CD4-positive, alpha-beta T cell (primary cell): ENCODE data around the gene FNDC3B. TPM values are rescaled to one million over a fixed set of nuclear protein-coding genes. Genes with fewer than 3 reads are reported as not detected.

ENCODE experiments used
- ATAC-seq: fragments of 200-7000 bp; cut with Tn5 transposase; one replicate; pipeline ENCODE4 v1.10.0; 2022; ENCODE audit warnings: mild to moderate bottlenecking; ENCODE audit not compliant: poor library complexity
- CTCF ChIA-PET: fragments of 350-600 bp; sonication (Branson Sonifier 250); formaldehyde crosslinking; loops from one replicate; lab custom pipeline; 2021; ENCODE audit warnings: antibody characterized with exemption, inconsistent platforms; lab: Charles Lee
- POLR2A ChIA-PET: fragments of 350-600 bp; sonication (Branson Sonifier 250); formaldehyde crosslinking; loops from one replicate; lab custom pipeline; 2021; ENCODE audit warnings: antibody characterized with exemption, inconsistent platforms; lab: Charles Lee
- DNase-seq, 14 experiments: peaks; one replicate each; pipeline ENCODE4 v3.0.0-alpha.2; 2013 to 2020; ENCODE audit warnings: mixed read lengths in 2 of 14
- H3K27ac ChIP-seq, 2 donors: one replicate each; pipeline versions ENCODE4 v1.5.1 to v1.7.0; 2013; ENCODE audit warnings: low read length in 2 of 2, low read depth in 1 of 2, mild to moderate bottlenecking in 1 of 2
- H3K27me3 ChIP-seq, 2 experiments: 1 replicate in 1 of 2; 2 replicates in 1 of 2; pipeline versions ENCODE4 v1.6.1 to v1.7.0; 2013; ENCODE audit warnings: low read length in 2 of 2, control low read depth in 1 of 2, mild to moderate bottlenecking in 1 of 2, moderate library complexity in 1 of 2; ENCODE audit not compliant: insufficient read depth in 2 of 2, control insufficient read depth in 1 of 2
- H3K36me3 ChIP-seq: one replicate; pipeline ENCODE4 v1.6.1; 2013; ENCODE audit warnings: low read length, control low read depth; ENCODE audit not compliant: insufficient read depth
- H3K4me1 ChIP-seq: one replicate; pipeline ENCODE4 v1.6.1; 2013; ENCODE audit warnings: low read length, control low read depth; ENCODE audit not compliant: insufficient read depth
- H3K4me3 ChIP-seq: one replicate; pipeline ENCODE4 v1.5.1; 2013; ENCODE audit warnings: mild to moderate bottlenecking, low read length, moderate library complexity
- H3K9me3 ChIP-seq, 2 experiments: 1 replicate in 1 of 2; 2 replicates in 1 of 2; pipeline versions ENCODE4 v1.6.1 to v1.7.0; 2013; ENCODE audit warnings: low read length in 2 of 2, mild to moderate bottlenecking in 2 of 2, control low read depth in 1 of 2, moderate library complexity in 1 of 2; ENCODE audit not compliant: control insufficient read depth in 1 of 2, insufficient read depth in 1 of 2
- H3K27ac Mint-ChIP-seq: one replicate; pipeline ENCODE4 v1.8.0; 2020; ENCODE audit warnings: mixed read lengths
- H3K27me3 Mint-ChIP-seq: one replicate; pipeline ENCODE4 v1.8.0; 2021; ENCODE audit warnings: mixed read lengths
- H3K36me3 Mint-ChIP-seq: one replicate; pipeline ENCODE4 v1.8.0; 2021; ENCODE audit warnings: low read depth, mixed read lengths
- H3K4me1 Mint-ChIP-seq: one replicate; pipeline ENCODE4 v1.8.0; 2021; ENCODE audit warnings: low read depth, mixed read lengths
- H3K4me3 Mint-ChIP-seq: one replicate; pipeline ENCODE4 v1.8.0; 2020; ENCODE audit warnings: mild to moderate bottlenecking, mixed read lengths
- H3K9me3 Mint-ChIP-seq: one replicate; pipeline ENCODE4 v1.8.0; 2020; ENCODE audit warnings: mixed read lengths
- CTCF ChIP-seq: fragments of 200-600 bp; IDR thresholded peaks from one replicate; pipeline ENCODE4 v1.8.0; 2022; ENCODE audit warnings: antibody characterized with exemption, mild to moderate bottlenecking
- intact Hi-C, 2 experiments: fragments of 100-400 bp; cut with DNase I in 1 of 2; cut with micrococcal nuclease in 1 of 2; formaldehyde crosslinking; loops; one replicate each; pipeline versions ENCODE4 v1.15.1 to v1.9.0; 2023 to 2025; cut with DNase I, micrococcal nuclease
- total RNA-seq, 174 experiments: library from RNA in 2 of 174; stranded (reverse) in 2 of 174; gene quantifications; one replicate each; pipeline ENCODE4 v1.2.3 and lab custom pipeline; 2021 to 2026

The FNDC3B gene
- total RNA-seq, 2 experiments from 2014 or later, result 26.1 to 28.7 TPM

GRCh38 chr3:172074586-172074985 is 35.2 kb downstream of the FNDC3B start:
- H3K27me3 Mint-ChIP-seq, result no peaks in the 10 kb centered on the region
- no peak overlapping the region for H3K27ac ChIP-seq
- POLR2A ChIA-PET, result interaction anchor here (0.9 kb wide), 1 partner anchor 29 kb away, joined by 4 read pairs; no protein-coding TSS in a partner anchor

GRCh38 chr3:172076212-172076611 is 36.8 kb downstream of the FNDC3B start:
- no peaks in the 10 kb centered on the region for H3K36me3 Mint-ChIP-seq
- H3K9me3 Mint-ChIP-seq, result no peaks in the 10 kb centered on the region
- Histone ChIP-seq H3K4me1 (no peaks in the 10 kb centered on the region), H3K27ac (no peak overlapping the region), H3K9me3 (no peaks in the 10 kb centered on the region), H3K36me3 (no peaks in the 10 kb centered on the region), H3K4me3 (no peak overlapping the region), H3K27me3 (no peaks in the 10 kb centered on the region)
- intact Hi-C loops, result no loop called here
- DNase-seq (no peak), ATAC-seq (no peak)
- ChIA-PET POLR2A (interaction anchor here (0.6 kb wide), 1 partner anchor 23 kb away, joined by 4 read pairs; no protein-coding TSS in a partner anchor), CTCF (no interaction called here)
- no peaks in the 10 kb centered on the region for H3K27me3 Mint-ChIP-seq
- peaks cover 7% of the 10 kb centered on the region for H3K4me1 Mint-ChIP-seq
- no peak overlapping the region for H3K4me3 Mint-ChIP-seq
- H3K27ac Mint-ChIP-seq, result no peak overlapping the region
- TF ChIP-seq CTCF, result no peak

More at GRCh38 chr3:172074586-172074985, 35.2 kb downstream of the FNDC3B start:
- ATAC-seq, result no peak
- H3K9me3 ChIP-seq, result no peaks in the 10 kb centered on the region
- Mint-ChIP-seq H3K4me1 (peaks cover 6% of the 10 kb centered on the region), H3K36me3 (no peaks in the 10 kb centered on the region), H3K9me3 (no peaks in the 10 kb centered on the region), H3K4me3 (no peak overlapping the region), H3K27ac (no peak overlapping the region)
- no peaks in the 10 kb centered on the region for H3K27me3 ChIP-seq
- no peak overlapping the region for H3K4me3 ChIP-seq
- peak in 3 of 14 experiments; percentile 11 to 51 (median 43) for DNase-seq
- no peaks in the 10 kb centered on the region for H3K4me1 ChIP-seq
- TF ChIP-seq CTCF, result no peak
- H3K36me3 ChIP-seq, result no peaks in the 10 kb centered on the region
- CTCF ChIA-PET, result no interaction called here
- intact Hi-C loops, result no loop called here

- no peak overlapping the region for H3K4me3 ChIP-seq
- no peak for DNase-seq
- no peaks in the 10 kb centered on the region for H3K9me3 ChIP-seq
- no peaks in the 10 kb centered on the region for H3K36me3 ChIP-seq
- H3K27ac ChIP-seq, result no peak overlapping the region
- H3K9me3 Mint-ChIP-seq, result no peaks in the 10 kb centered on the region
- POLR2A ChIA-PET, result no interaction called here
- no peak overlapping the region for H3K27ac Mint-ChIP-seq
- H3K36me3 Mint-ChIP-seq, result no peaks in the 10 kb centered on the region
- no peak for TF ChIP-seq CTCF
- CTCF ChIA-PET, result no interaction called here
- H3K27me3 ChIP-seq, result no peaks in the 10 kb centered on the region
- H3K4me3 Mint-ChIP-seq, result no peak overlapping the region
- intact Hi-C loops, result no loop called here
- no peak for ATAC-seq
- peaks cover 7% of the 10 kb centered on the region for H3K4me1 Mint-ChIP-seq
- H3K4me1 ChIP-seq, result no peaks in the 10 kb centered on the region
- no peaks in the 10 kb centered on the region for H3K27me3 Mint-ChIP-seq
Measured at GRCh38 chr3:172077197-172077757, 37.9 kb downstream of the FNDC3B start.
